HG03378 (cell line): ENCODE data around the gene GPR32.
"Not testable (repeated sequence)": the region's sequence is repeated elsewhere in the genome, so short reads cannot be mapped to it uniquely, and the experiment has no call there.

Experiments used
- ATAC-seq: cut with Tn5 transposase; IDR thresholded peaks from one replicate; pipeline ENCODE4 v1.9.1; 2021; ENCODE audit warnings: mild to moderate bottlenecking, moderate library complexity; ENCODE audit not compliant: unreplicated experiment

The GPR32 gene

DNA sequence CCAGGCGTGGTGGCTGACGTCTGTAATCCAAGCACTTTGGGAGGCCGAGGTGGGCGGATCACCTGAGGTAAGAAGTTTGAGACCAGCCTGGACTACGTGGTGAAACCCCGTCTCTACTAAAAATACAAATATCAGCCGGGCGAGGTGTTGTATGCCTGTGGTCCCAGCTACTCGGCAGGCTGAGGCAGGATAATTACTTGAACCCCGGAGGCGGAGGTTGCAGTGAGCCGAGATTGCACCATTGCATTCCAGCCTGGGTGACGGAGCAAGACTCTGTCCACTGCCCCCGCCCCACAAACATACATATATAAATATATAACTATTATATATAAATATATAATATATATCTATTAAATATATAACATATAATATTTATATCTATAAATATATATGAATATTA, 23.1 kb upstream of the GPR32 start:
- ATAC-seq: not testable (repeated sequence)

DNA sequence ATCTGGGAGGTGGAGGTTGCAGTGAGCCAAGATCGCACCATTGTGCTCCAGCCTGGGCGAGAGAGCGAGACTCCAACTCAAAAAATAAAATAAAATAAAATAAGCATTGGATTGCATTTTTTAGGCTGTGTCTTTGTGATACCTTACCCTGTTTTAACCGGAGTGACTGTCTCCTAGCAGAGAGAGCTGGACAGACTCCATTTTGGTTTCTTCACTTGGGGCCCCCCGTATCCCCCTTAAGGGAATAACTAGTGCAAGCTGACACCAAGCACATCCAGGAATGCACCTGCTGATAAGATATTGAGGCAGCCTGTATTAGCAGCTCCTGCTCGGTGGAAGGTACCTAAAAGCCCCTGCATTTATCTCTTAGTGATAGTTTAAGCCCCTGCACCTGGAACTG, 20.8 kb upstream of the GPR32 start:
- no peak for ATAC-seq

DNA sequence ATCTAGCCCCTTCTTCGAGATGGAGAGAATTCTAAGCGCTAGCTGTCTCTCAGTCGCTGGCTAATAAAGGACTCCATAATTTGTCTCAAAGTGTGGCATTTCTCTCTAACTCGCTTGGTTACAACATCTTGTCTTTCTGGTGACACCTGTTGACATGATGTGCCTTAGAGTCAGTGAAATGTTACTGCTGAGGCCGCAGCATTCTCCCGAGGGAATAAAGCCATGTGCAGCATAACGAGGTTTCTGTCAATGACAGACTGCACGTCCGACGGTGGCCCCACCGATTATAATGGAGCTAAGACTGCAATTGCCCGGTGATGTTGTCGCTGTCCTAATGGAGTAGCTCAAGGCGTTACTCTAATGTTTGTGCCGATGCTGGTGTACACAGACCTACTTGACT, 20.3 kb upstream of the GPR32 start:
- no peak for ATAC-seq

DNA sequence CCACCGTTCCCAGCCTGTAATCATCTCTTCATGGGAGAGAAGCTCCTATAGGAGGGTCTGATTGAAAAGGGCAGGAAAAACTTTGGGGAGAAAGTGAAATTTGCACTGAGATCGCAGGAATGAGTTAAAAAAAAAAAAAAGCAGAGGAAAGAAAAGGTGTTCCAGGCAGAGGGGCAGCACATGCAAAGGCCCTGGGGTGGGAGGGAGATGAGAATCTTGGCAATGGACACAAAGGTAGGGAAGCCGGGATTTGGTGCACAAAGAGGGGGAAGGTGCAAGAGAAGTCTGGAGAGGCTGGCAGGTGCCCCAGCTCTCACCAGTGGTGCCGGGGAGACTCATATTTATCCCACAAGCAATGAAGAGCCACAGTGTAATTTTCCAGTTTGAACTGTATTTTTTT, 16.4 kb upstream of the GPR32 start:
- no peak for ATAC-seq

DNA sequence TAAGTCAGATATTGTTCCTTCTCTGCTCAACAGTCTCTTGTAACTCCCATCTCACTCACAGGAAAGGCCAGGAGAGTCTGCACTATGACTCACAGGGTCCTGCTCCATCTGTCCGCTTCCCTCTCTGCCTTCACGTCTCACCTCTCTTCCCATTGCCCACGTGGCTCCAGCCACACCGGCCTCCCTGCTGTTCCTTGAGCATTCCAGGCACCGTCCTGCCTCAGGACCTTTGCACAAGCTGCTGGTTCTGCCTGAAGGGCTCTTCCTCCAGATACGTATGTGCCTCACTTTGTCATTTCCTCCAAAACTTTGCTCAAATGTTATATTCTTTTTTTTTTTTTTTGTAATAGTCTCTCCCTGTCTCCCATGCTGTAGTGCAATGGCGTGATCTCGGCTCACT, 14.0 kb upstream of the GPR32 start:
- not testable (repeated sequence) for ATAC-seq

DNA sequence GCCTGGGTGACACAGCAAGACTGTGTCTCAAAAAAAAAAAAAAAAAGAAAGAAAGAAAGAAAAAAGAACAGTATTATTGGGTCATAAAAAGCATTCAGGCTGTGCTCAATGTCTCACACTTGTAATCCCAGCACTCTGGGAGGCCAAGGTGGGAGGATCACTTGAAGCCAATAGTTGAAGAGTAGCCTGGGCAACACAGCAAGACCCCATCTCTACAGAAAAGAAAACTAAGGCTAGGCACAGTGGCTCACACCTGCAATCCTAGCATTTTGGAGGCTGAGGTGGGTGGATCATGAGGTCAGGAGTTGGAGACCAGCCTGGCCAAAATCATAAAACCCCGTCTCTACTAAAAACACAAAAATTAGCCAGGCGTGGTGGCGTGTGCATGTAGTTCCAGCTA, 12.6 kb upstream of the GPR32 start:
- not testable (repeated sequence) for ATAC-seq

DNA sequence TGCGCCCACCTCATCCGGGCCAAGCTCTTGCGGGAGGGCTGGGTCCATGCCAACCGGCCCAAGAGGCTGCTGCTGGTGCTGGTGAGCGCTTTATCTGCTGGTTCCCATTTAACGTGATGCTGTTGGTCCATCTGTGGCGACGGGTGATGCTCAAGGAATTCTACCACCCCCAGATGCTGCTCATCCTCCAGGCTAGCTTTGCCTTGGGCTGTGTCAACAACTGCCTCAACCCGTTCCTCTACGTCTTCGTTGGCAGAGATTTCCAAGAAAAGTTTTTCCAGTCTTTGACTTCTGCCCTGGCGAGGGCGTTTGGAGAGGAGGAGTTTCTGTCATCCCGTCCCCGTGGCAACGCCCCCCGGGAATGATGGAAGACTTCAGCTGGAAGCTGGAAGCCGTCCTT, 11.2 kb upstream of the GPR32 start:
- not testable (repeated sequence) for ATAC-seq

DNA sequence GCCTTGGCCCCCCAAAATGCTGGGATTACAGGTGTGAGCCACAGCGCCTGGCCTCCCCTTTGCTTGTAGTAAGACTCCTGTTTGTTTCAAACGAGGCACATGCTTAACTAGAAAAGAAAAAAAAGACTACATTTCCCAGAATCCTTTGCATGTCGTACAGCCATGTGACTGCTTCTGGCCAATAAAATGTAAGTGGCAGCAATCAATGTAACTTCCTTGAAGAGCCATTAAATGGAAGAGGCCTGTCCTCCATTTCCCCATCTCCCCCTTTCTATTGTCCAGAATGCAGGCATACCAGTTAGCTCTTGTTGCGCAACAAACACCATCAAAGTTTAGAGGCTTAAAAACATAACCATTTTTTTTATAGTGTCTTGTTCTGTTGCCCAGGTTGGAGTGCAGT, 10.4 kb upstream of the GPR32 start:
- ATAC-seq: no peak

DNA sequence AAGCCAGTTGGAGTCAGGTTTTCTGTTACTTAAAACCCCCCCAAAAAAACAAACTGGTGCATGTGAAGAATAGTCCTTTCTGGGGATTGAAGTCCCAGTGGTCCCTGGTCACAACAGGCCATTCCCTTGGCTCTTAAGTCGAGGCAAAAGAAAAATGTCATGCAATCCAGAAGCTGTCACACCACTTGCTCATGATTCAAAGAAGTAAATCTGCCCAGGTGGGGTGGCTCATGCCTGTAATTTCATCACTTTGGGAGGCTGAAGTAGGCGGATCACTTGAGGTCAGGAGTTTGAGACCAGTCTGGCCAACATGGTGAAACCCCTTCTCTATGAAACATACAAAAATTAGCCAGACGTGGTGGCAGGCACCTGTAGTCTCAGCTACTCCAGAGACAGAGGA, 8.8 kb upstream of the GPR32 start:
- ATAC-seq: not testable (repeated sequence)

DNA sequence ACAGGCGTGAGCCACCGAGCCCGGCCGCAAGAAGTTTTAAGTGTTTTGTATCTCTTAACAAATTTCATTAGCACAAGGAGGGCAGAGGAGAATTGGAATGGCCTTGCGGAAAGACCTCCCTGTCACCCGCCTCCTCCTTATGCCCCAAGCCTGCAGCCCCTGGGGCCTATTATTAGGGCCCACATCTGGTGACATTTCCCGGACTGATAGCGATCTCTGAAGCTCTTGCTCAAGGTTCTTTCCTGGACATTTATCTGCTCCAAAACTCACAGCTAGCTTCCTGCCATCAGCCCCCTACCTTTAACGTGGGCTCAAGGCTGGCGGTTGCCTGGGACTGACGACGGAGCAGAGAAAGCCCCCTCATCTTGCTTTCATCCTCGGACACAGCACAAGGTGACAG, 6.7 kb upstream of the GPR32 start:
- not testable (repeated sequence) for ATAC-seq

DNA sequence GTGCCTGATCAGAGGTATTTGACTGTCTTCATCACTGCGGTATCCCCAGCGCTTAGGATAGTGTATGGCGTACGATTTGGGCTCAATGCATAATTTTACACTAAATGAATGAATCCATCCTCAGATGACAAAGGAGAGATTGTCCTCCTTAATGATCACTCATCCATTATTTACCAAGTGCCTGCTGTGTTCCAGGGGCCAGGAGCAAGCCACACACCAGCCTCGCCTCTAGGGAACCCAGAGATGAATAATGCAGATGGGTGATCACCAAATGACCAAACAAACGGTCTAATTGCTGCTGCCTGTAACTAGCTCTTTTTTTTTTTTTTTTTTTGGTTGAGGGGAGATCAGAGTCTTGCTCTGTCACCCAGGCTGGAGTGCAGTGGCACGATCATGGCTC, 5.9 kb upstream of the GPR32 start:
- no peak for ATAC-seq

DNA sequence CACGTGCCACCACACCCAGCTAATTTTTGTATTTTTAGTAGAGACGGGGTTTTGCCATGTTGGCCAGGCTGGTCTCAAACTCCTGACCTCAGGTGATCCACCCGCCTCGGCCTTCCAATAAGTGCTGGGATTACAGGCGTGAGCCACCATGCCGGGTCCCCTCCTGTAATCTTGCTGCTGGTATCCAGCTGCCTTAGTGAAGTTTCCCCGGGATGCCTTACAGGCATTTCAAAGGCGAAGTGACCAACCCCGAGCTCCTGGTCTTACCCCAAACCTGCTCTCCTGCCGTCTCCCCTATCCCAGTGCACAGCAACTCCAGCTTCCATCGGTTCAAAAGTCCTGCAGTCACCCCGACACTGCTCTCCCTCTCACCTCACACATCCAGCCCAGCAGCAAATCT, 3.5 kb upstream of the GPR32 start:
- ATAC-seq: not testable (repeated sequence)

DNA sequence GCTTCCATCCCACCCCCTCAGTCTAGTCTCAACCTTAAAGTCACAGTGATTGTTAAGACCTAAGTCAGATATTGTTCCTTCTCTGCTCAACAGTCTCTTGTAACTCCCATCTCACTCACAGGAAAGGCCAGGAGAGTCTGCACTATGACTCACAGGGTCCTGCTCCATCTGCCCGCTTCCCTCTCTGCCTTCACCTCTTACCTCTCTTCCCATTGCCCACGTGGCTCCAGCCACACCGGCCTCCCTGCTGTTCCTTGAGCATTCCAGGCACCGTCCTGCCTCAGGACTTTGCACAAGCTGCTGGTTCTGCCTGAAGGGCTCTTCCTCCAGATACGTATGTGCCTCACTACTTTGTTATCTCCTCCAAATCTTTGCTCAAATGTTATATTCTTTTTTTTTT, 3.0 kb upstream of the GPR32 start:
- ATAC-seq: not testable (repeated sequence)

DNA sequence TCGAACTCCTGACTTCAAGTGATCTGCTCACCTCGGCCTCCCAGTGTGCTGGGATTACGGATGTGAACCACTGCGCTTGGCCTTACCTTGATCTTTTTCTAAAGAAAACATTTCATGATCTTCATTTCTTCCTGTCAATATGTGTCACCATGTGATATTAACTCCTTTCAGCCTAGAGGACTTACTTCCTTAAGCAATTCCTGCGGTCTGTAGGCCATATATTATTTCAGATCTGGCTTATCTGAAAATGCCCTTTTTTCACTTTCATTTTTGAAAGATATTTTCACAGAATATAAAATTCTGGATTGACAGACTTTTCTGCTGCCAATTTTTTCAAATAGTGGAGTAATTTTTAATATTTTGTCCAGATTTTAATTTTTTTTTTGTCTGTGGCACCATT, 2.0 kb upstream of the GPR32 start:
- no peak for ATAC-seq

DNA sequence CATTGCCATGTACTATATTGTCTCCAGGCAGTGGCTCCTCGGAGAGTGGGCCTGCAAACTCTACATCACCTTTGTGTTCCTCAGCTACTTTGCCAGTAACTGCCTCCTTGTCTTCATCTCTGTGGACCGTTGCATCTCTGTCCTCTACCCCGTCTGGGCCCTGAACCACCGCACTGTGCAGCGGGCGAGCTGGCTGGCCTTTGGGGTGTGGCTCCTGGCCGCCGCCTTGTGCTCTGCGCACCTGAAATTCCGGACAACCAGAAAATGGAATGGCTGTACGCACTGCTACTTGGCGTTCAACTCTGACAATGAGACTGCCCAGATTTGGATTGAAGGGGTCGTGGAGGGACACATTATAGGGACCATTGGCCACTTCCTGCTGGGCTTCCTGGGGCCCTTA, 624 bp downstream of the GPR32 start:
- ATAC-seq: no peak

DNA sequence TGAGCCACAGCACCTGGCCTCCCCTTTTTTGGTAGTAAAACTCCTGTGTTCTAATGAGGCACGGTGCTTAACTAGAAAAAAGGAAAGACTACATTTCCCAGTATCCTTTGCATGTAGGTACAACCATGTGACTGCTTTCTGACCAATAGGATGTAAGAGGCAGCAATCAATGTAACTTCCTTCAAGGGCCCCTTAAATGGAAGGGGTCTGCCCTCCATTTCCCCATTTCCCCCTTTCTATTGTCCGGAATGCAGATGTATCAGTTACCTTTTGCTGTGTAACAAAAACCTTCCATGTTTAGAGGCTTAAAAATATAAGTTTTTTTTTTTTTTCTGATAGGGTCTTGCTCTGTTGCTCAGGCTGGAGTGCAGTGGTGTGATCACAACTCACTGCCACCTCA, 2.2 kb downstream of the GPR32 start:
- ATAC-seq: no peak

DNA sequence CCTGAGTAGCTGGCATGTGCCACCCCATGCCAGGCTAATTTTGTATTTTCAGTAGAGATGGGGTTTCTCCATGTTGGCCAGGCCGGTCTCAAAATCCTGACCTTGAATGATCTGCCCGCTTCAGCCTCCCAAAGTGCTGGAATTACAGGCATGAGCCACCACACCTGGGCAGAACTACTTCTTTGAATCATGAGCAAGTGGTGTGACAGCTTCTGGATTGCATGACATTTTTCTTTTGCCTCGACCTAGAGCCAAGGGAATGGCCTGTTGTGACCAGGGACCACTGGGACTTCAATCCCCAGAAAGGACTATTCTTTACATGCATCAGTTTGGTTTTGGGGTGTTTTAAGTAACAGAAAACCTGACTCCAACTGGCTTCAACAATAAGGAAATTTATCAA, 2.6 kb downstream of the GPR32 start:
- not testable (repeated sequence) for ATAC-seq

DNA sequence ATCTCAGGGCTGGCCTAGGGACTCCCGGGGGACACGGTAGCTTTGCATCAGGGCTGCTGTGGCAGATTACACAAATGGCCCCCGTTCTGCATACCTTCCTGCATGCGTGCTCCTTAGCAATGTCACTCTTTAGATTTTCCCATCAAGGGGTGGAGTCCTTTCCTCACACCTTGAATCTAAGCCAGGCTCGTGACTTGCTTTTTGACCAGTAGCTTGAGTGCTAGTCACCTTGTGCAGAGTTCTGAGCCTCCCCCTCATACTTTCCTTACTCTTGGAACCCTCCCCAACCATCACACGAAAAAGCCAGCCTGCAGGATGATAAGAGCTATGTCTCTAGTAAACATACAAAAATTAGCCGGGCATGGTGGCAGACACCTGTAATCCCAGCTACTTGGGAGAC, 3.2 kb downstream of the GPR32 start:
- not testable (repeated sequence) for ATAC-seq

DNA sequence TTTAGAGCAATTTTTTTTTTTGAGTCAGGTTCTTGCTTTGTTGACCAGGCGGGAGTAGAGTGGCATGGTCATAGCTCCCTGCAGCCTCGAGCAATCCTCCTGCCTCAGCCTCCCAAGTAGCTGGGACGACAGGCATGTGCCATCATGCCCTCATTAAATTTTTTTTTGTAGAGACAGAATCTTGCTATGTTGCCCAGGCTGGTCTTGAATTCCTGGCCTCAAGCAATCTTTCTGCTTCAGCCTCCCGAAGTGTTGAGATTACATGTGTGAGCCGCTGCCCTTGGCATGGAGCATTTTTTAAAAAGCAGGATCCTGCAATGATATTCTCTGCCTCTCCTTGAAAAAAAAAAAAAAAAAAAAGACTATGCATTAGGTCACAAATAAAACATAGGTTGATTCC, 5.9 kb downstream of the GPR32 start:
- no peak for ATAC-seq

DNA sequence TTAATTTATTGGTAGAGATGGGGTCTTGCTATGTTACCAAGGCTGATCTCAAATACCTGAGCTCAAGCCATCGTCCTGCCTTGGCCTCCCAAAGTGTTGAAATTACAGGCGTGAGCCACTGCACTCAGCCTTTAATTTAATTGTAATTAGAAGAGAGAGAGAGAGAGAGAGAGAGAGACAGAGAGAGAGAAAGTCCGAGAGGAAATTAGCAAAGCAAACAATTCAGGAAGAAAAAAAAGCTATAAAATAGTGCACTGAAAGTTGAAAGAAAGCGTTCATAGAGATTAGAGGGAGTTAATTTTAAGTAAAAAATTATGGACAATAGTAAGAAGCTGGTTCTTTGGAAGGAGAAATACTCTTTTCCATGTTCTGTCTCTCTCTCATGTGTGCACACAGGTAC, 7.0 kb downstream of the GPR32 start:
- ATAC-seq: no peak

DNA sequence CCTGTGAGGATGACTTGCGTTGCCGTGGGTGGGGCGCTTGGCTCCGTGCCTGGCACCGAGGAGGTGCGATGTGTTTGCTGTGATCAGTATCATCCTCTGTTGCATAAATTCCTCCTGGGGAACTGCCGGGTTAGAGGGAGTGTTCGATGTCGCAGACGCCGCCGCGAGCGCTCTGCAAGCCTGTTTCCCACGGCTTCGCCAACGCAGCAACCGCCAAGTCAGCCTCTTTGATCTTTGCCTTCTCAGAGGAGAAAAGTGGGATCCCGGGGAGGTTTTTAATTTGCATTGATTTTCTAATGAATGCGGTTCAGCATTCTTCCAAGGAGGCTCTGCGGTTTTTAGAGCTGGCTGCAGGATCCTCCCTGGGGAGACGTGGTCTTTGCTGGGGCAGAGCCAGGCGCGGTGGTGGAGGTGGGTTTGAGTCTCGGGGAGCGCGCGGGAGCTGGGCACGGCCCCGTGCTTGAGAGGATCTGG, 7.6 kb downstream of the GPR32 start:
- ATAC-seq: no peak

DNA sequence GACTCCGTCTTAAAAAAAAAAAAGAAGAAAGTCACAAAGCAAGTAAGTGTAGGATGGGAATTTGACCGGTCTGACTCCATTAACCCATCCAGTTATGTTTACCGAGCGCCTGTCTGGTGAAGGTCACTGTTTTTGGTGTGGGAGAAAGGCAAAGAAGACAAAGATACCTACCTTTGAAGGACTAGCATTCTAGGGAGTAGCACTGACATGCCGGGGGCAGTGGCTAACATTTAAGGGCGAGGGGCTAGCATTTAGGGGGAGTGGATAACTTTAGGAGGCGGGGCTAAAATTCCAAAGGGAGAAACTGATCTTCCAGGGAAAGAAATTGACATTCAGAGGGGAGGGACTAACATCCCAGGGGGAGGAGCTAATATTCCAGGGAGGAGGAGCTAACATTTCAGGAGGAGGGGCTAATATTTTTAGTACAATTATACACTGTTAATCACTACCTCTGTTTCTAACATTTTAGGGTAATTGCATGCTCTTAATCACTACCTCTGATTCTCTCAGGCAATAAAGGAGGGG, 8.7 kb downstream of the GPR32 start:
- ATAC-seq: no peak
